PC-3 (cell line): Measurements from ENCODE around the gene UBE2S. TPM values are rescaled to one million over a fixed set of nuclear protein-coding genes. Genes with fewer than 3 reads are reported as not detected.

Experiments
- ATAC-seq: fragments of 200-7000 bp; cut with Tn5 transposase; 2 replicates; pipeline ENCODE4 v1.9.1; 2020; ENCODE audit warnings: mild to moderate bottlenecking, moderate library complexity
- BruUV-seq: library from RNA; stranded (reverse); fragments of 400-500 nt; replicated peaks from 2 replicates; lab custom pipeline; 2021; lab: Mats Ljungman, UMichigan
- CTCF ChIA-PET: fragments of 300-600 bp; sonication (Branson Sonifier 250); formaldehyde crosslinking; loops from one replicate; lab custom pipeline; 2022; ENCODE audit warnings: antibody characterized with exemption; lab: Charles Lee
- POLR2A ChIA-PET: fragments of 300-600 bp; sonication (Branson Sonifier 250); formaldehyde crosslinking; loops from one replicate; lab custom pipeline; 2022; ENCODE audit warnings: antibody characterized with exemption; ENCODE audit not compliant: unreplicated experiment; lab: Charles Lee
- DNase-seq: peaks from one replicate; pipeline ENCODE4 v3.0.0-alpha.2; 2015
- H2AFZ ChIP-seq: fragments of 300-600 bp; sonication (generic); 2 replicates; pipeline ENCODE4 v1.6.0; 2016; ENCODE audit warnings: antibody characterized with exemption, low read length
- H3F3A ChIP-seq: fragments of 300-600 bp; sonication (generic); one replicate; pipeline ENCODE4 v1.6.0; 2017; ENCODE audit warnings: antibody characterized with exemption, low read length, control low read depth, mild to moderate bottlenecking; ENCODE audit not compliant: unreplicated experiment
- H3K27ac ChIP-seq: fragments of 300-600 bp; sonication (generic); 2 replicates; pipeline ENCODE4 v1.5.1; 2016; ENCODE audit warnings: mild to moderate bottlenecking, low read length
- H3K27me3 ChIP-seq: fragments of 300-600 bp; sonication (generic); 2 replicates; pipeline ENCODE4 v1.6.1; 2016; ENCODE audit warnings: low read length, mixed read lengths
- H3K36me3 ChIP-seq: fragments of 300-600 bp; sonication (generic); 2 replicates; pipeline ENCODE4 v1.6.1; 2016; ENCODE audit warnings: low read depth, mixed run types, low read length, mixed read lengths
- H3K4me1 ChIP-seq: fragments of 300-600 bp; sonication (generic); 2 replicates; pipeline ENCODE4 v1.5.1; 2016; ENCODE audit warnings: low read length; ENCODE audit not compliant: insufficient read depth
- H3K4me2 ChIP-seq: fragments of 300-600 bp; sonication (generic); 2 replicates; pipeline ENCODE4 v1.6.0; 2016; ENCODE audit warnings: low read length
- H3K4me3 ChIP-seq: fragments of 300-600 bp; sonication (generic); 2 replicates; pipeline ENCODE4 v1.5.1; 2016; ENCODE audit warnings: mild to moderate bottlenecking, low read length, mixed read lengths
- H3K79me2 ChIP-seq: fragments of 300-600 bp; sonication (generic); 2 replicates; pipeline ENCODE4 v1.6.1; 2017; ENCODE audit warnings: low read length, mixed read lengths
- H3K9ac ChIP-seq: fragments of 300-600 bp; sonication (generic); 2 replicates; pipeline ENCODE4 v1.6.0; 2016; ENCODE audit warnings: mild to moderate bottlenecking, low read length
- H3K9me2 ChIP-seq: fragments of 300-600 bp; sonication (generic); replicated peaks from 2 replicates; pipeline ENCODE4 v1.6.1; 2016; ENCODE audit warnings: mixed run types, low read length, mixed read lengths
- H3K9me3 ChIP-seq: fragments of 300-600 bp; sonication (generic); 2 replicates; pipeline ENCODE4 v1.6.1; 2016; ENCODE audit warnings: low read length, mixed read lengths
- H4K20me1 ChIP-seq: fragments of 300-600 bp; sonication (generic); 2 replicates; pipeline ENCODE4 v1.6.1; 2016; ENCODE audit warnings: low read length, mixed read lengths
- CTCF ChIP-seq: fragments of 300-600 bp; sonication (generic); conservative IDR thresholded peaks from 2 replicates; pipeline ENCODE4 v1.5.1; 2017; ENCODE audit warnings: antibody characterized with exemption, low read depth, mild to moderate bottlenecking, low read length
- EZH2 ChIP-seq: fragments of 300-600 bp; sonication (generic); IDR thresholded peaks from one replicate; pipeline ENCODE4 v1.6.1; 2017; ENCODE audit warnings: antibody characterized with exemption, mild to moderate bottlenecking, low read length; ENCODE audit not compliant: unreplicated experiment
- EZH2phosphoT487 ChIP-seq: fragments of 300-600 bp; sonication (generic); IDR thresholded peaks from 2 replicates; pipeline ENCODE4 v1.6.1; 2018; ENCODE audit warnings: mild to moderate bottlenecking, antibody characterized with exemption, low read length, borderline replicate concordance
- intact Hi-C: fragments of 100-400 bp; cut with micrococcal nuclease; formaldehyde crosslinking; loops from 2 replicates; pipeline ENCODE4 v1.9.0; 2023
- total RNA-seq: library from RNA; depleted of rRNA; stranded (reverse); fragments of >200 nt; gene quantifications from 2 replicates; pipeline ENCODE4 v1.2.3, GENCODE V29; 2014

The UBE2S gene
- total RNA-seq, 1 experiment from 2014 or later, result 2,245 TPM

DNA sequence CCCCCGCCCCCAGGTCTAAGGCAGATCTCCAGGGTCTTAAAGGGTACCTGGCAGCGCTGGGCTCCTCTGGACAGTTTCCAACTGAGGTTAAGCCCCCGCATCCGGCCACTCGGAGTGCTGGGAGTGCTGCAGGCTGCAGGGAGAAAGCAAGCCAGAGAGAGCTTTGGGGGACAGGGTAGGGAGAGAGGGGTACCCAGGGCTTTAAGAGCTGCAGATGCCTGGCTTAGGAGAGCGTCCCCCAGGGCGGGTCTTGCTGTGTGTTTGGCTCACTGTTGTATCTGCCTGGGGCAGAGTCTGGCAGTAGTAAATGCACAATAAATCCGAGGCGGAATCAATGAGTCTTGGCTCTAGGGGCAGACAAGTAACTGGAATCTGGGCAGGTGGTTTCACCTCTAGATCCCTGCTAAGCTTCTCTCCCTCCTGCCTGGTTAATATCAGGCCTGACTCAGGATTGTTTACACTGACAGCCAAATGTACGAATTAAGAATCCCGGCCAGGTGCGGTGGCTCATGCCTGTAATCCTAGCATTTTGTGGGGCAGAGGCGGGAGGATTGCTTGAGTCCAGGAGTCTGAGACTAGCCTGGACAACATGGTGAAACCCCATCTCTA is 52.3 kb downstream of the UBE2S start:
- H3K4me1 ChIP-seq, result peaks cover 45% of the 10 kb centered on the region
- BruUV-seq, result no TSS peak
- TF ChIP-seq CTCF, result no peak
- TF ChIP-seq EZH2phosphoT487, result no peak
- TF ChIP-seq EZH2, result no peak
- DNase-seq, result peak; percentile 66
- peak overlapping the region; percentile 19 for H3K4me2 ChIP-seq
- peaks cover 17% of the 10 kb centered on the region for H3K27me3 ChIP-seq
- no peak overlapping the region for H3K27ac ChIP-seq
- no peak overlapping the region for H3K9ac ChIP-seq
- H3K4me3 ChIP-seq, result no peak overlapping the region
- H3K79me2 ChIP-seq, result no peaks in the 10 kb centered on the region
- H4K20me1 ChIP-seq, result no peaks in the 10 kb centered on the region
- H3K9me2 ChIP-seq, result no peaks in the 10 kb centered on the region
- peak overlapping the region; percentile 5; the same call in 1 of the 2 replicates for H2AFZ ChIP-seq
- H3K9me3 ChIP-seq, result no peaks in the 10 kb centered on the region
- ATAC-seq, result peak; percentile 14
- no peaks in the 10 kb centered on the region for H3F3A ChIP-seq
- no peaks in the 10 kb centered on the region for H3K36me3 ChIP-seq
- intact Hi-C loops, result loop anchor here (2.0 kb wide), 1 partner anchor 17 kb away; the partner anchor contains the start of gene KMT5C
- ChIA-PET CTCF (no interaction called here), POLR2A (interaction anchor here (0.6 kb wide), 1 partner anchor 14 kb away, joined by 3 read pairs; no protein-coding TSS in a partner anchor)

GRCh38 chr19:55354698-55355212 is 52.8 kb downstream of the UBE2S start, which contains the start of gene COX6B2:
Gene COX6B2, minus strand, starts transcription at chr19:55354719. Its CDS starts 198 bp downstream, at chr19:55354521.
- H4K20me1 ChIP-seq, result no peaks in the 10 kb centered on the region
- BruUV-seq, result no TSS peak
- H3K4me3 ChIP-seq, result peak within 1 kb of the TSS; percentile 68
- no peak within 1 kb of the TSS for H3K27ac ChIP-seq
- peak within 1 kb of the TSS; percentile 70 for H2AFZ ChIP-seq
- H3K9me2 ChIP-seq, result no peaks in the 10 kb centered on the region
- no peaks in the 10 kb centered on the region for H3K79me2 ChIP-seq
- peaks cover 17% of the 10 kb centered on the region for H3K27me3 ChIP-seq
- no peak for TF ChIP-seq CTCF
- no peak for TF ChIP-seq EZH2
- TF ChIP-seq EZH2phosphoT487, result no peak
- intact Hi-C loops, result loop anchor here (2.0 kb wide), 1 partner anchor 16 kb away; the partner anchor contains the start of gene KMT5C
- H3K9me3 ChIP-seq, result no peaks in the 10 kb centered on the region
- peak within 1 kb of the TSS; percentile 48 for H3K9ac ChIP-seq
- no peak for DNase-seq
- ChIA-PET CTCF (no interaction called here), POLR2A (interaction anchor here (0.6 kb wide), 1 partner anchor 13 kb away, joined by 3 read pairs; no protein-coding TSS in a partner anchor)
- no peaks in the 10 kb centered on the region for H3F3A ChIP-seq
- no peak for ATAC-seq
- peaks cover 45% of the 10 kb centered on the region for H3K4me1 ChIP-seq
- peak within 1 kb of the TSS; percentile 91 for H3K4me2 ChIP-seq
- no peaks in the 10 kb centered on the region for H3K36me3 ChIP-seq
